CD1c-positive myeloid dendritic cell (primary cell): ENCODE data around the gene ADAMTSL1.
"Not testable (repeated sequence)": the region's sequence is repeated elsewhere in the genome, so short reads cannot be mapped to it uniquely, and the experiment has no call there.

Experiments used
- DNase-seq: peaks from one replicate; pipeline ENCODE4 v3.0.0-alpha.2; 2016; ENCODE audit errors: extremely low spot score

The ADAMTSL1 gene

GRCh38 chr9:18905028-18905882 is 431.3 kb downstream of the ADAMTSL1 start:
- no peak for DNase-seq

GRCh38 chr9:18905883-18906629 is 432.1 kb downstream of the ADAMTSL1 start:
- no peak for DNase-seq

- DNase-seq, result no peak
These were observed 432.9 kb downstream of the ADAMTSL1 start for GRCh38 chr9:18906656-18907395.

GRCh38 chr9:18907927-18908625 is 434.1 kb downstream of the ADAMTSL1 start:
- DNase-seq, result no peak

- DNase-seq, result no peak
These were observed 435.4 kb downstream of the ADAMTSL1 start for GRCh38 chr9:18909140-18910018.

GRCh38 chr9:18910435-18910834 is 436.5 kb downstream of the ADAMTSL1 start:
- no peak for DNase-seq

GRCh38 chr9:18910916-18911315 is 437.0 kb downstream of the ADAMTSL1 start:
- DNase-seq, result no peak

- no peak for DNase-seq
These were observed 437.9 kb downstream of the ADAMTSL1 start for GRCh38 chr9:18911714-18912342.

- no peak for DNase-seq
These were observed 446.5 kb downstream of the ADAMTSL1 start for GRCh38 chr9:18920141-18921084.

GRCh38 chr9:18921366-18922075 is 447.6 kb downstream of the ADAMTSL1 start:
- no peak for DNase-seq

GRCh38 chr9:18922161-18922885 is 448.4 kb downstream of the ADAMTSL1 start:
- DNase-seq, result no peak

- DNase-seq, result no peak
These were observed 449.2 kb downstream of the ADAMTSL1 start for GRCh38 chr9:18923167-18923566.

- DNase-seq, result no peak
These were observed 449.9 kb downstream of the ADAMTSL1 start for GRCh38 chr9:18923671-18924430.

GRCh38 chr9:18925880-18926279 is 451.9 kb downstream of the ADAMTSL1 start:
- no peak for DNase-seq

GRCh38 chr9:18926513-18926912 is 452.6 kb downstream of the ADAMTSL1 start:
- DNase-seq, result no peak

- no peak for DNase-seq
These were observed 454.8 kb downstream of the ADAMTSL1 start for GRCh38 chr9:18928711-18929110.

GRCh38 chr9:18930611-18931010 is 456.7 kb downstream of the ADAMTSL1 start:
- not testable (repeated sequence) for DNase-seq
